Stimulated activated naive B cell treated with anti-CD40 and anti-IgM and Interleukin-4, amounts not matched to agents 10 μg/mL and 1 μg/mL and 100 μg/mL, for 72 hours (primary cell): Measurements from ENCODE around the gene SLC24A3.

Experiments used
- ATAC-seq, 2 donors: fragments of 150-1000 bp; cut with Tn5 transposase; replicated peaks; 2 replicates each; pipeline ENCODE4 v1.10.0; 2021; ENCODE audit warnings: moderate library complexity in 1 of 2
- DNase-seq: peaks from one replicate; pipeline ENCODE4 v3.0.0; 2021
- H3K27ac Mint-ChIP-seq: one replicate; pipeline ENCODE4 v1.8.0; 2022; ENCODE audit warnings: mild to moderate bottlenecking, mixed read lengths
- H3K27me3 Mint-ChIP-seq, 2 donors: one replicate each; pipeline ENCODE4 v1.8.0; 2022; ENCODE audit warnings: mixed read lengths in 2 of 2
- H3K36me3 Mint-ChIP-seq, 2 donors: one replicate each; pipeline ENCODE4 v1.8.0; 2022; ENCODE audit warnings: mixed read lengths in 2 of 2, mild to moderate bottlenecking in 1 of 2
- H3K4me1 Mint-ChIP-seq, 2 donors: one replicate each; pipeline ENCODE4 v1.8.0; 2022; ENCODE audit warnings: mixed read lengths in 2 of 2, mild to moderate bottlenecking in 1 of 2
- H3K4me3 Mint-ChIP-seq, 2 donors: one replicate each; pipeline ENCODE4 v1.8.0; 2022; ENCODE audit warnings: mild to moderate bottlenecking in 2 of 2, mixed read lengths in 2 of 2, moderate library complexity in 1 of 2
- H3K9me3 Mint-ChIP-seq, 2 donors: one replicate each; pipeline ENCODE4 v1.8.0; 2022; ENCODE audit warnings: mixed read lengths in 2 of 2, mild to moderate bottlenecking in 1 of 2

Gene SLC24A3

DNA sequence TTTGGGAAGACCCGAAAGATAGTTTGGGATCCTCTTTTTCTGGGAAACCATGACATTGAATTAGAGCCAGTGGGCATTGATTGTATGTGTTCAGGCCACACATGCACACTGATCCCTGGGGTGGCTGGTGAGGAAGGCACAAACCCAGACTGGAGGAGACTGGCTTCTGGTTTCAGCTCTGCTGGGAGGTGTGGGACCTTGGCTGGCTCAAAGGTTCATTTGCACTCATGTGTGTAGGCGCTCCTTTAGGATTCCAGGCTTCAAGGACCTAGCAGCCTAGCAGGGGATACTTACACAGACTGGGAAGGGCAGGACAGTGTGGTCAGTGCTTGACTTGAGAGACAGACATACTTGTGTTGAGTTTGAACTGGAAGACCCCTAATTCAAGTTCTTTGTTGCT, 552.8 kb downstream of the SLC24A3 start:
- Mint-ChIP-seq H3K36me3 (peaks cover 0 to 3% of the 10 kb centered on the region in 2 donors), H3K27me3 (peaks cover 46 to 50% of the 10 kb centered on the region in 2 donors), H3K27ac (no peak overlapping the region), H3K4me1 (peaks cover 7 to 12% of the 10 kb centered on the region in 2 donors), H3K9me3 (no peaks in the 10 kb centered on the region), H3K4me3 (no peak overlapping the region)
- ATAC-seq (no peak), DNase-seq (no peak)

DNA sequence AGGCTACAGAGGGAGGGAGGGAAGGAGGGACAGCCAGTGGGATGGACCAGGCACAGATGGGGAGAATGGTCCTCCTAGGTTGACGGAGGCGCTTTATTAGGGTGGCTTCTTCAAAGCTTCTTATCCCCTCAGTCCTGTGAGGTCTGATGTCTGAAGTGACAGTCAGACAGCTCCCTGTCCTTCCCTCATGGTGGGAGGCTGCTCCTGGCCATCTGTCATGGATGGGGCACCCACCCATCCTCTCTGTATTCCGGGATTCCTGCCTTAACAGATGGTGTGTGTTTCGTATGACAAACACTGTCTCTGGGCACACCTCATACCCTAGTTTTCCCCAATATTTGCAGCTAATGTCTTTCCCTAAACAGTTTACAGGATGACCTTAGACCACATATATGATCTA, 553.5 kb downstream of the SLC24A3 start:
- Mint-ChIP-seq H3K27me3 (peaks cover 40 to 55% of the 10 kb centered on the region in 2 donors), H3K4me3 (no peak overlapping the region), H3K9me3 (no peaks in the 10 kb centered on the region), H3K36me3 (peaks cover 0 to 3% of the 10 kb centered on the region in 2 donors), H3K4me1 (peaks cover 6 to 7% of the 10 kb centered on the region in 2 donors), H3K27ac (no peak overlapping the region)
- ATAC-seq: no peak
- DNase-seq: no peak

DNA sequence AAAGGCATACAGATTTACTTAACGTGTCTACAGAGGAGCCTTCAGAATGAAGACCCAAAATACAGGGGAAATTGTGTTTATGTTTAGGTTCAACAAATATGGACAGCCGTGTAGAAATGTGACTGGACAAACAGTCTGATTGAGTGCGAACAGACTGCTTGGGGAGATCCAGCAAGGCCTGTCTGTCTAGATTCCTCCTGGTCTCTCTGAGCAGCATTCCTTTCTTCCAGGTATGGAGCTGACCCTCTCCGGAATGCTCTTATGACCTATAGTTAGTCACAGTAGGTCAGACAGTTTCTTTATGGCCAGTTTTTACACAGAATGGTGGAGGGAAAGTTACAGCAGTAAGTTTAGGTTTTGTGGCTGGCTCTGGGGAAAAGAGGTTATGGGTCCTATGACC, 554.6 kb downstream of the SLC24A3 start:
- Mint-ChIP-seq H3K4me1 (peaks cover 7 to 8% of the 10 kb centered on the region in 2 donors), H3K36me3 (peaks cover 0 to 3% of the 10 kb centered on the region in 2 donors), H3K27me3 (peaks cover 47 to 59% of the 10 kb centered on the region in 2 donors), H3K9me3 (no peaks in the 10 kb centered on the region), H3K27ac (no peak overlapping the region), H3K4me3 (no peak overlapping the region)
- ATAC-seq (no peak), DNase-seq (no peak)

- Mint-ChIP-seq H3K27ac (peak overlapping the region; percentile 2), H3K36me3 (no peaks in the 10 kb centered on the region), H3K27me3 (peaks cover 48 to 59% of the 10 kb centered on the region in 2 donors), H3K9me3 (no peaks in the 10 kb centered on the region), H3K4me1 (peaks cover 6 to 8% of the 10 kb centered on the region in 2 donors), H3K4me3 (no peak overlapping the region)
- no peak for ATAC-seq
- no peak for DNase-seq
Observed at GRCh38 chr20:19768325-19768842, 555.9 kb downstream of the SLC24A3 start.

DNA sequence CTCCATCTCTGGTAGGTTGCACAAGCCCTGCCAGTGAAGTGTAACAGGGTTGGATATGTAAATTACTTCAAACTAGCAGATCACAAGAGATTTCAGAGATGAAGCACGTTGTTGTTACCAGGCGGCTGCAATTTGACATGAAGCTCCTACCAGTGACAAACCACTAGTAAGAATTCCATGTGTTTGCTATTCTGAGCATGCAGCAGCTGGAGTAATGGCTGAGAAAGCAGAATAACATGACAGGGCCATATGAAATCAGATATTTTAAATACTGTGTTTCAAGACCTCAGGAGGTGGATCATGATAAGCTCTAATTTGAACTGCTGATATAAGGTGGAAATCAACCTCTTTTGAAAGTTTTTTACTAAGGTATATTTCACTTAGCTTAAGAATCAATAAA, 557.1 kb downstream of the SLC24A3 start:
- no peaks in the 10 kb centered on the region for H3K36me3 Mint-ChIP-seq
- H3K9me3 Mint-ChIP-seq: no peaks in the 10 kb centered on the region
- H3K4me1 Mint-ChIP-seq: peaks cover 4 to 6% of the 10 kb centered on the region in 2 donors
- H3K4me3 Mint-ChIP-seq: no peak overlapping the region
- ATAC-seq (no peak), DNase-seq (no peak)
- peaks cover 46 to 62% of the 10 kb centered on the region in 2 donors for H3K27me3 Mint-ChIP-seq
- H3K27ac Mint-ChIP-seq: no peak overlapping the region

DNA sequence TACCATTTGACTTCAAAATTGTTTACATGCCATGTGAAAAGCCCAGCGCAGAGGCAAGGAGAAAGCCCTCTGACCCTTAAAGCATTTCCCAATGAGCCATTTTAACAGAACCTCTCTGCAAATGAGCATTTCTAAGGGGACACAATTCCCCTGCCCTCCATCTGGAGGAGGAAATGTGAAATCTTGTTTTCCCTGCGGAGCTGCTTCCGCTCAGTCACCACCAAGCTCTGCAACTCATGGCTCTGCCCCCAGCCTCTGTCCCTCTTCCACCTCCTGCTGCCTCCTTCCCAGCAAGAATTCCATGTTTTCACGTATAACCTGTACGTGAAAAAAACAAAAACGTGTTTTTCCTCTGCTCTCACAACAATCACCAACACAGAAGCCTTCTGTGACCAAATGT, 557.9 kb downstream of the SLC24A3 start:
- Mint-ChIP-seq H3K27me3 (peaks cover 46 to 58% of the 10 kb centered on the region in 2 donors), H3K4me3 (no peak overlapping the region), H3K36me3 (no peaks in the 10 kb centered on the region), H3K4me1 (peaks cover 2 to 6% of the 10 kb centered on the region in 2 donors), H3K27ac (no peak overlapping the region), H3K9me3 (no peaks in the 10 kb centered on the region)
- DNase-seq (no peak), ATAC-seq (no peak)

GRCh38 chr20:19771031-19771430, 558.6 kb downstream of the SLC24A3 start:
- Mint-ChIP-seq H3K4me1 (peaks cover 2 to 6% of the 10 kb centered on the region in 2 donors), H3K9me3 (no peaks in the 10 kb centered on the region), H3K4me3 (no peak overlapping the region), H3K36me3 (no peaks in the 10 kb centered on the region), H3K27me3 (peaks cover 42 to 52% of the 10 kb centered on the region in 2 donors), H3K27ac (no peak overlapping the region)
- ATAC-seq (no peak), DNase-seq (no peak)
